Hepatocyte (in vitro differentiated cells): ENCODE measurements around the gene KDELR3. TPM values are rescaled to one million over a fixed set of nuclear protein-coding genes. Genes with fewer than 3 reads are reported as not detected.

Experiments used
- DNase-seq: peaks from one replicate; pipeline ENCODE4 v3.0.0-alpha.2; 2016; ENCODE audit warnings: low spot score
- H2AFZ ChIP-seq: fragments of 200-600 bp; sonication (generic); 2 replicates; pipeline ENCODE4 v1.6.0; 2016; ENCODE audit warnings: antibody characterized with exemption, mild to moderate bottlenecking
- H3K27ac ChIP-seq: fragments of 200-600 bp; sonication (generic); 2 replicates; pipeline ENCODE4 v1.5.1; 2016; ENCODE audit warnings: mild to moderate bottlenecking
- H3K27me3 ChIP-seq: fragments of 200-600 bp; sonication (generic); 2 replicates; pipeline ENCODE4 v1.6.1; 2016
- H3K36me3 ChIP-seq: fragments of 200-600 bp; sonication (generic); replicated peaks from 2 replicates; pipeline ENCODE4 v1.5.1; 2016; ENCODE audit warnings: low read depth; ENCODE audit not compliant: insufficient read depth
- H3K4me1 ChIP-seq: fragments of 200-600 bp; sonication (generic); 2 replicates; pipeline ENCODE4 v1.5.1; 2016; ENCODE audit warnings: mild to moderate bottlenecking, moderate library complexity; ENCODE audit not compliant: insufficient read depth
- H3K4me2 ChIP-seq: fragments of 200-600 bp; sonication (generic); 2 replicates; pipeline ENCODE4 v1.6.0; 2016
- H3K4me3 ChIP-seq: fragments of 200-600 bp; sonication (generic); 2 replicates; pipeline ENCODE4 v1.5.1; 2016; ENCODE audit warnings: mild to moderate bottlenecking
- H3K79me2 ChIP-seq: fragments of 200-600 bp; sonication (generic); 2 replicates; pipeline ENCODE4 v1.6.0; 2017; ENCODE audit warnings: mild to moderate bottlenecking
- H3K9me2 ChIP-seq: fragments of 200-600 bp; sonication (generic); replicated peaks from 2 replicates; pipeline ENCODE4 v1.6.0; 2017; ENCODE audit warnings: mild to moderate bottlenecking; ENCODE audit not compliant: insufficient read depth
- H3K9me3 ChIP-seq: fragments of 200-600 bp; sonication (generic); 2 replicates; pipeline ENCODE4 v1.5.1; 2016; ENCODE audit warnings: low read depth, mild to moderate bottlenecking
- H4K20me1 ChIP-seq: fragments of 200-600 bp; sonication (generic); 2 replicates; pipeline ENCODE4 v1.6.0; 2016; ENCODE audit warnings: mild to moderate bottlenecking; ENCODE audit not compliant: insufficient read depth, poor library complexity, severe bottlenecking
- CTCF ChIP-seq: fragments of 200-600 bp; sonication (generic); IDR thresholded peaks from 2 replicates; pipeline ENCODE4 v1.5.1; 2016; ENCODE audit warnings: antibody characterized with exemption, mild to moderate bottlenecking; ENCODE audit not compliant: poor library complexity
- EZH2 ChIP-seq: fragments of 200-600 bp; sonication (generic); IDR thresholded peaks from 2 replicates; pipeline ENCODE4 v1.6.1; 2016; ENCODE audit warnings: antibody characterized with exemption, mild to moderate bottlenecking, borderline replicate concordance
- EZH2phosphoT487 ChIP-seq: fragments of 200-600 bp; sonication (generic); IDR thresholded peaks from one replicate; pipeline ENCODE4 v1.6.1; 2018; ENCODE audit warnings: antibody characterized with exemption, mild to moderate bottlenecking, low read depth, moderate library complexity; ENCODE audit not compliant: unreplicated experiment, severe bottlenecking
- WGBS: methylation state at CpG from one replicate; pipeline ENCODE4 v1.1.6; 2016; ENCODE audit warnings: low lambda C conversion rate; ENCODE audit errors: missing lambda C conversion rate; 5-methylcytosine and 5-hydroxymethylcytosine counted together
- polyA plus RNA-seq: library from polyadenylated mRNA; unstranded; fragments of >200 nt; fragmentation: Nextera tagmentation; extraction: Ambion mirVana; gene quantifications from 2 replicates; pipeline ENCODE4 v1.2.1, GENCODE V29; 2016
- total RNA-seq: library from RNA; depleted of rRNA; stranded (reverse); fragments of >200 nt; gene quantifications from 2 replicates; pipeline ENCODE4 v1.2.3, GENCODE V29; 2014

The KDELR3 gene
- total and polyA plus RNA-seq, 2 experiments from 2014 or later: 92.4 to 171 TPM

GRCh38 chr22:38454353-38455075, 13.4 kb upstream of the KDELR3 start:
- Histone ChIP-seq H3K9me2 (no peaks in the 10 kb centered on the region), H3K9me3 (no peaks in the 10 kb centered on the region), H3K27ac (no peak overlapping the region), H3K79me2 (no peaks in the 10 kb centered on the region), H3K4me1 (no peaks in the 10 kb centered on the region), H3K4me3 (no peak overlapping the region), H3K4me2 (peak overlapping the region; percentile 87), H2AFZ (no peak overlapping the region), H4K20me1 (no peaks in the 10 kb centered on the region), H3K27me3 (peaks cover 43% of the 10 kb centered on the region), H3K36me3 (no peaks in the 10 kb centered on the region)
- no peak for DNase-seq
- TF ChIP-seq EZH2: peak; percentile 80
- peak; percentile 18 for TF ChIP-seq EZH2phosphoT487
- TF ChIP-seq CTCF: no peak
- WGBS: 11% methylated on average over 28 of the region's 67 CpGs

GRCh38 chr22:38455076-38455529, 12.8 kb upstream of the KDELR3 start, which contains the start of gene KCNJ4:
KCNJ4 (minus strand) TSS chr22:38455199; CDS start chr22:38428132, 27,067 bp downstream.
- H3K4me3 ChIP-seq: peak within 1 kb of the TSS; percentile 45
- H3K36me3 ChIP-seq: no peaks in the 10 kb centered on the region
- peaks cover 43% of the 10 kb centered on the region for H3K27me3 ChIP-seq
- TF ChIP-seq EZH2phosphoT487: no peak
- no peak for TF ChIP-seq EZH2
- TF ChIP-seq CTCF: no peak
- WGBS: 3% methylated on average over 19 of the region's 76 CpGs
- H4K20me1 ChIP-seq: no peaks in the 10 kb centered on the region
- DNase-seq: no peak
- peak within 1 kb of the TSS; percentile 89 for H2AFZ ChIP-seq
- no peaks in the 10 kb centered on the region for H3K9me3 ChIP-seq
- H3K4me1 ChIP-seq: no peaks in the 10 kb centered on the region
- H3K4me2 ChIP-seq: peak within 1 kb of the TSS; percentile 99
- no peak within 1 kb of the TSS for H3K27ac ChIP-seq
- no peaks in the 10 kb centered on the region for H3K79me2 ChIP-seq
- H3K9me2 ChIP-seq: no peaks in the 10 kb centered on the region

GRCh38 chr22:38455530-38456271, 12.2 kb upstream of the KDELR3 start:
- Histone ChIP-seq H3K36me3 (no peaks in the 10 kb centered on the region), H3K27me3 (peaks cover 40% of the 10 kb centered on the region), H3K79me2 (no peaks in the 10 kb centered on the region)

More at GRCh38 chr22:38455530-38456271, 12.2 kb upstream of the KDELR3 start:
- peak; percentile 60 for DNase-seq
- WGBS: no CpG with 5 or more reads among the region's 90 CpGs
- Histone ChIP-seq H4K20me1 (no peaks in the 10 kb centered on the region), H3K4me3 (peak overlapping the region; percentile 45), H3K9me3 (no peaks in the 10 kb centered on the region), H3K4me1 (no peaks in the 10 kb centered on the region), H3K9me2 (no peaks in the 10 kb centered on the region), H3K4me2 (peak overlapping the region; percentile 99), H3K27ac (no peak overlapping the region), H2AFZ (peak overlapping the region; percentile 89)
- no peak for TF ChIP-seq CTCF
- TF ChIP-seq EZH2: no peak
- TF ChIP-seq EZH2phosphoT487: no peak
